ENCODE results near the gene RCC2.

GRCh38 chr1:17472814-17473213, 33.3 kb upstream of the RCC2 start:
- TF ChIP-seq POLR2A (IDR thresholded peaks at IDR 0.05) (no peak), CTCF (IDR thresholded peaks at IDR 0.05) (no peak), POLR2AphosphoS5 (IDR thresholded peaks at IDR 0.05) (no peak)
